GM18861 (cell line): Measurements from ENCODE around the gene MAGEA2.
A peak's percentile ranks its signal among the peaks of the same experiment; 100 is the strongest.
"Not testable (repeated sequence)": the region's sequence is repeated elsewhere in the genome, so short reads cannot be mapped to it uniquely, and the experiment has no call there.

Experiments used
- ATAC-seq: cut with Tn5 transposase; IDR thresholded peaks from one replicate; pipeline ENCODE4 v1.9.1; 2021; ENCODE audit not compliant: unreplicated experiment

MAGEA2 gene, protein sequence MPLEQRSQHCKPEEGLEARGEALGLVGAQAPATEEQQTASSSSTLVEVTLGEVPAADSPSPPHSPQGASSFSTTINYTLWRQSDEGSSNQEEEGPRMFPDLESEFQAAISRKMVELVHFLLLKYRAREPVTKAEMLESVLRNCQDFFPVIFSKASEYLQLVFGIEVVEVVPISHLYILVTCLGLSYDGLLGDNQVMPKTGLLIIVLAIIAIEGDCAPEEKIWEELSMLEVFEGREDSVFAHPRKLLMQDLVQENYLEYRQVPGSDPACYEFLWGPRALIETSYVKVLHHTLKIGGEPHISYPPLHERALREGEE

DNA sequence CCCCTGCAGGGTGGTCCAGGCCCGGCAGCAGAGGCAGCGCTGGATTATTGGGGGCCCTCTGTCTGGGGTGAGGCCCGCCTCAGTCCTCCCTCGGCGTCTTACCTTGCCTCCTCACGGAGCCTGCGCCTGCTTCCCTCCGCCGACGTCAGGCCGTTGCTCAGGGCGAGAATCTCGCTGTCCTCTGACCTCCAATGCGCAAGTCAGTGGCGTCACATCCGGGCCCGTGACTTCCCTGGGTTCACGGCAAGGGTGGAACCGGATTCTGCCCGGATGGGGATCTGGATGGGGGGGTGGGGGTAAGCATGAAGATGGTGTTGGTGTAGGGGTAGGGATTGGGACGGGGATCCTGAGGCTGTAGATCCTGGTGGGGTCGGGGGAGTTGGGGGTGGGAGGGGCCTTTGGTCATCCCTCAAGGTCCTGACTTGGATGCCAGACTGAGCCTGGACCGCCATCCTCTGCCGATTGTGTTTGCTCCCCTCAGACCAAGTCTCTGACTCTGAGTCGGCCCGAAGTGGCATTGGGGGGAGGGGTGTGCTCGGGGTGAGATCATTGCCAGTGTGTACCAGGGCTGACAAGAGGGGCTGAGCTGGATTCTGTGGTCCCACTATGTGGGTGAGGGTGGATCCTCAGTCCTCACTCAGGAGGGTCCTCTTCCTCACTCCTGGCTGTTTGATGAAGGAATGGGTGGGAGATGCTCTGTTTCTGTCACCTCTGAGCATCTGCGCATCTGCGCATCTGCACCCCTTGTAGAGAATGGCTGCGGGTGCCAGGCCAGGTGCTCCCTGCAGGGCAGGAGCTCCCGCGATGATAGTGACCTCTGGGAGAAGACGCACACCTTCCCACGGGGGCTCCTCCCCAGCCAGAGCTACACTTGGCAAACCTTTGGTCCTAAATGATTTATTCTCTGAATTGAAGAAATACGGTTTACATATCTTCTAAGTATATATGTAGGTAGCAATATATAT lies at the start of gene MAGEA2:
TSS of gene MAGEA2 (minus strand) at position 157 of the 965 bp plus-strand sequence. CDS start 2,479 bp downstream, outside the sequence.
- not testable (repeated sequence) for ATAC-seq

DNA sequence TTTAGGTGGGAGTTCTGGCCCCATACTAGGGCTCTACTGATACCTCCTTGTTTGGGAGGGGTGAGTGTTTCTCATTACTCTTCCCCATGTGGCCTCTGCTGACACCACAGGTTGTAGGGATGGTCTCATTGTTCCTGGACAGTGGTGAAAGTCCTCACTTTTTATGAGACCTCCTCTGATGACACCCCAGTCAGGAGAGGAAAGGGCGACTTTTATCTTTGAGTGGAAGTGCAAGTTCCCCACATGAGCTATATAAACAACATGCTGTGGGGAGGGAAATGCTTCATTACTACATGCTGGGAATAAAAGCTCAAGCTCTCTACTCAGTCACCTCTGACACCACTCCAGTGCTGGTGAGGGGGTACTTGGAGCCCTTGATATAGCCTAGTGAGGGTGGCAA lies 45.3 kb upstream of the MAGEA2 start:
- no peak for ATAC-seq

GRCh38 chrX:152787062-152787461 lies 33.4 kb upstream of the MAGEA2 start:
- peak; percentile 80 for ATAC-seq

GRCh38 chrX:152769549-152770289 lies 16.1 kb upstream of the MAGEA2 start, which contains the start of gene MAGEA6:
TSS of gene MAGEA6 (minus strand) at chrX:152769689. CDS start at chrX:152767650, 2,039 bp downstream.
- ATAC-seq = not testable (repeated sequence)

DNA sequence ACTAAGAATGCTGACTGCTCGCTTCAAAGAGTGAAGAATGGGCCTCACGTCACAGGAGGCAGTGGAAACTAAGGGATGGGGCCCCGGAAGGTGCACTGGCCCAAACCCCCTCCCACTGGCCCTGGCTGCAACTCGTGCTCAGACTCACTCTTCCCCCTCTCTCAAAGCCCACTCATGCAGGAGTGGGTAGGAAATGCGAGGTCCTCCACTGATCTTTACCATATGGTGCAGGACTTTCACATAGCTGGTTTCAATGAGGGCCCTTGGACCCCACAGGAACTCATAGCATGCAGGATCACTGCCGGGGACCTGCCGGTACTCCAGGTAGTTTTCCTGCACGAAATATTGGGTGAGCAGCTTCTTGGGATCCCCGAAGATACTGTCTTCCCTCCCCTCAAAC lies 12.9 kb upstream of the MAGEA2 start:
- not testable (repeated sequence) for ATAC-seq

DNA sequence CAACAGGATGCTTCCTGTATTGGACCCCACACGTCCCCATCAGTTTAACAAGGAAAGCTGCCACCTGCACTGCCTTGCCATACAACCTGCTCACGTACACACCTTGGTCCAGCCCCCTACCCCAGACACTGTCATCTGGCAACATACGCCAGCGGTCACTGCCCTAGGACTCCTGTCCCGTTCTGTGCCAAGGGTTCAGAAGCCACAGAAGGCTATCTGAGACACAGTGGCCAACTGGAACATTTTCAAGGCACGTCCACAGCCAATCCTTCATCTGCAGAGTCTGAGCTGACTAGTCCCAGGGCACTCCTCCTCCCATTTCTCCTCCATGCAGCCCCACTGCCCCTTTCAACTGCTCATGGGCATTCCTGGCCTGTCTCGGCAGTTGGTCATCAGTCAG lies 7.9 kb upstream of the MAGEA2 start:
- ATAC-seq = not testable (repeated sequence)

- not testable (repeated sequence) for ATAC-seq
These were observed 5.9 kb upstream of the MAGEA2 start for GRCh38 chrX:152759544-152759943.

DNA sequence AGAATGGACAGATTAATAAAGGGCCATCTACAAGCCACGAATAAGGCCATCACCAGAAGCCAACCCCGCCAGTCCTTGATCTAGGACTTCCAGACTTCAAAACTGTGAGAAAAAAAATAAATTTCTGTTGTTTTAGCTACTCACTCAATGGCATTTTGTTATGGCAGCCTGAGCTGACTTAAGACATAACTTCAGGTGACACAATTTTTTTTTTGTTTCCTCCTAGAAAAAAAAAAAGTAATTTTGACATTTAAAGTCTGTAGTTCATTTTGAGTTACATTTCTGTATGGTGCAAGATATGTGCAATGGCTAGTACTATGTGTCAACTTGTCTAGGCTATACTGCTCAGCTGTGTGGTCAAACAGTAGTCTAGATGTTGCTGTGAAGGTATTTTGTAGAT lies 5.3 kb upstream of the MAGEA2 start, which contains the start of gene CSAG3:
TSS of gene CSAG3 (plus strand) at position 301 of the 400 bp plus-strand sequence.
- not testable (repeated sequence) for ATAC-seq

DNA sequence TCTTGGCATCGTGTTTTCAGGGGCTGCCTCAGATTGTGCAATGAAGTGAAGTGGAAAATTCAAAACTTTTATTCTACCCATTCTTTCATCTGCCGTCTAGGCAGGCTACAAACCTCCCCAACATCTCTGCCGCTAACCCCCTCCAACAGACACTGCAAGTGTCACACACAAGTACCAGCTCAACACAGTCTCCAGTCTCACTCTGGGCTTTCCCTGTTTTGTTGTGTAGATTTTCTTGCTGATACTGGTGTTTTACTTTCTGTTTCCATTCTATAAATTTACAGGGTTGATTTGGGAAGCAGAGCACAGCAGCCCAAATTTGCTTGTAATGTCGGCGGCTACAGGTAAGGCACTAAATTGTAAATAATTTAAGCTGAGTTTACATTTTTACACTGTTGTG lies 1.2 kb upstream of the MAGEA2 start:
- ATAC-seq = peak; percentile 60

DNA sequence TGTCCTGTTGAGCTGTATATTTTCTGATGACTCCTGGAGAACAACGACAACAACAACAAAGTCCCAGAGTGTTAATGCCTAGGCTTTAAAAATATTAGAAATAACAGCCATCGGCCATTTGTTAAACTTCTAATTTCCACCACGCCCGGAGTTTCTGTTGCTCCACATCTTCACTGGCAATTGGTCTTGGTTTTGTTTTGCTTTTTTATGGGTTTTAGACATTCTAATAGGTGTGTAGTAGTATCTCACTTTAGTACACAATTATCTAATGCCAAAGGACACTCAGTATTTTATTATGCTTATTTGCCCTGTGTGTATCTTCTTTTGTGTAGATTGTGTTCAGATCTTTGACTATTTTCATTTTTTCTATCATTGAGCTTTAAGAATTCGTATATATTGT lies 15.1 kb downstream of the MAGEA2 start:
- ATAC-seq = no peak

- not testable (repeated sequence) for ATAC-seq
These were observed 17.1 kb downstream of the MAGEA2 start for GRCh38 chrX:152736528-152736927.

GRCh38 chrX:152735860-152736511 lies 17.7 kb downstream of the MAGEA2 start:
- no peak for ATAC-seq

- no peak for ATAC-seq
These were observed 18.5 kb downstream of the MAGEA2 start for GRCh38 chrX:152735101-152735500.

DNA sequence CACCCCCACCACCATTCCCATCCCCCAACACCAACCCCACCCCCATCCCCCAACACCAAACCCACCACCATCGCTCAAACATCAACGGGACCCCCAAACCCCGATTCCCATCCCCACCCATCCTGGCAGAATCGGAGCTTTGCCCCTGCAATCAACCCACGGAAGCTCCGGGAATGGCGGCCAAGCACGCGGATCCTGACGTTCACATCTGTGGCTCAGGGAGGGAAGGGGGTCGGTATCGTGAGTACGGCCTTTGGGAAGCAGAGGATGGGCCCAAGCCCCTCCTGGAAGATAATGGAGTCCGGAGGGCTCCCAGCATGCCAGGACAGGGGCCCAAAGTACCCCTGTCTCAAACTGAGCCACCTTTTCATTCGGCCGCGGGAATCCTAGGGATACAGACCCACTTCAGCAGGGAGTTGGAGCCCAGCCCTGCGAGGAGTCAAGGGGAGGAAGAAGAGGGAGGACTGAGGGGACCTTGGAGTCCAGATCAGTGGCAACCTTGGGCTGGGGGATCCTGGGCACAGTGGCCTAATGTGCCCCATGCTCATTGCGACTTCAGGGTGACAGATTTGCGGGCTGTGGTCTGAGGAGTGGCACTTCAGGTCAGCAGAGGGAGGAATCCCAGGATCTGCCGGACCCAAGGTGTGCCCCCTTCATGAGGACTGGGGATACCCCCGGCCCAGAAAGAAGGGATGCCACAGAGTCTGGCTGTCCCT lies 19.3 kb downstream of the MAGEA2 start:
- not testable (repeated sequence) for ATAC-seq

- ATAC-seq = no peak
These were observed 20.2 kb downstream of the MAGEA2 start, which contains the start of the genes CSAG1 and MAGEA12 for GRCh38 chrX:152733261-152733975. TSS of gene CSAG1 (minus strand) at chrX:152733721. CDS start at chrX:152732460, 1,261 bp downstream. TSS of gene MAGEA12 (plus strand) at chrX:152733757. CDS start at chrX:152736162, 2,405 bp downstream.

- no peak for ATAC-seq
These were observed 28.2 kb downstream of the MAGEA2 start for GRCh38 chrX:152725409-152725808.

- not testable (repeated sequence) for ATAC-seq
These were observed 39.5 kb downstream of the MAGEA2 start, which contains the start of gene MAGEA2B for GRCh38 chrX:152713815-152714787. TSS of gene MAGEA2B (plus strand) at chrX:152714628. CDS start at chrX:152717107, 2,479 bp downstream.
